NCI-H526 treated with DMSO at 0.1 percent for 48 hours (cell line): ENCODE data around the gene ACAA1.

Experiments used
- DNase-seq: peaks from one replicate; lab custom pipeline; 2025; lab: John Stamatoyannopoulos, UW

Gene ACAA1

DNA sequence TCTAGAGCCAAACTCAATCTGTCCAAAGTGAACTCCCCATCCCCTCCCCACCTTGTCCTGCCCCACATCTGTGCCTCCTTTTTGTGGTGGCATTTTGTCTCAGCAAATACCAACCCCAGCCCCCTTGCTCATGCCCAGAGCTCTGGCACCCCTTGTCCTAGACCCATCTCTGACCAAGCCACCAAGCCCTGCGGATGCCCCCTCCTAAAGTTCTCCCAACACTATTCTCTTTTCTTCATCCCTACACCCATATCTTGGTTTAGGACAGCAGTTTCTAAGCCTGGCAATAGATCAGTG lies 17.7 kb downstream of the ACAA1 start:
- DNase-seq: no peak

DNA sequence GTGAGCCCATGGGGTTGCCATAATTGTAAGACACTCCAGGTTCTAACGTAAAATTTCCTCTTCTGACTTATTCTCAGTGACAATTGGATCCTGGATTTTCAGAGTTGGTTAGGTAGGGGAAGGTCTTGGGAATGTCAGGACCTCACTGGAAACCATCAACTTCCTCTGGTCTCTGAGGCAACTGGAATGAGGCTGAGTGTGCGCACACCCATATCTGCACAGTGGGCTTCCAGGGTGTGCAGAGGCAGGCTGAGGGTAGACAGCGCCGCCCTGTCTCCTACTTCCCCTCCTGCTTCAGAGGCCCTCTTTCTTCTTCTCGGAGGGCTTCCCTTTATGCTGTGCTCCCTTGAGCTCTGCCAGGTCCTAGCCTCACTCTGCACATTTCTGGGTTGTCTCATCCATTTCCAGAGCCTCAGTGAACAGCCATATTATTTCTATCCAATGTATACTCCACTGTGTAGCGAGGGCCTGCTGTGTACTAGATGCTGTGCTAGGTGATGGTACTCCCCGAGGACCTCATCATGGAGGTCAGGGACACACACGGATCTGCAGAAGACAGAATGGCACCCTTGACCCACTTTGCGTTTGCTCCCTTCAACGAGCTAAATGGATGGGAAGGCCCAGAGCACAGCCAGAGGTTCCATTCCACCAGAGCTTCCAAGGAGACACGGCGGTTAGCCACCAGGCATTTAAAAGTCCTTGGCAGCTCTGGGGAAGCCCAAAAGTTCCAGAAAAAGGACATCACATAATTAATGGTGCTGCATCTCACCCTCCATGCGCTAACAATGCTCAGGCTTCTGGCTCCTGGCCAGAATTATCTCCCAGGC lies 18.3 kb downstream of the ACAA1 start:
- no peak for DNase-seq

- no peak for DNase-seq
Observed at GRCh38 chr3:38117748-38118420, 19.0 kb downstream of the ACAA1 start.

DNA sequence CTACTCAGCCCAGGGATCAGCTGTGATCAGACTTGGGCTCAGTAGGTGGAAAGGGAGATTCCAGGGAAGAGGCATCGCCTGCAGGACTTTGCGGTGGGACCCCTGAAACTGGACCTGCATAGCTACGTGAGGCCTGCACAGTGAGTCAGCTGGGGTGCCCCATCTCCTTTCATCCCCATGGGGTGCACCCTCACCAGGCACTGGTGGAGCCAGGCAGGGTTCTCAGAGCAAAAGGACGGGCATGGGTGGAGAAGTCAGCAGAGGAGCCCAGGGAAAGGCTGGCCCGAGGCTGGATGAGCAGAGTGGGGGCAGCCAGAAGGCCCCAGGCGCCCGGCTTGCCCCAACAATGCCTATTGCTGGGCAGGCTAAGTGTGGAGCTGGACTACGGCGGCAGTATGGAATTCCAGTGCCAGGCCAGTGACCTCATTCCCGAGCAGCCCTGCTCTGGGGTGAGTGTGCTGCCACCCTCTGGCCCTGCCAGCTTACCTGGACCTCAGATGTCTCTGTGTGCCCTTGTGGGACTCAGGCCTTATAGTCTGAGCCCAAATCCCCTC lies 19.7 kb downstream of the ACAA1 start:
- no peak for DNase-seq

DNA sequence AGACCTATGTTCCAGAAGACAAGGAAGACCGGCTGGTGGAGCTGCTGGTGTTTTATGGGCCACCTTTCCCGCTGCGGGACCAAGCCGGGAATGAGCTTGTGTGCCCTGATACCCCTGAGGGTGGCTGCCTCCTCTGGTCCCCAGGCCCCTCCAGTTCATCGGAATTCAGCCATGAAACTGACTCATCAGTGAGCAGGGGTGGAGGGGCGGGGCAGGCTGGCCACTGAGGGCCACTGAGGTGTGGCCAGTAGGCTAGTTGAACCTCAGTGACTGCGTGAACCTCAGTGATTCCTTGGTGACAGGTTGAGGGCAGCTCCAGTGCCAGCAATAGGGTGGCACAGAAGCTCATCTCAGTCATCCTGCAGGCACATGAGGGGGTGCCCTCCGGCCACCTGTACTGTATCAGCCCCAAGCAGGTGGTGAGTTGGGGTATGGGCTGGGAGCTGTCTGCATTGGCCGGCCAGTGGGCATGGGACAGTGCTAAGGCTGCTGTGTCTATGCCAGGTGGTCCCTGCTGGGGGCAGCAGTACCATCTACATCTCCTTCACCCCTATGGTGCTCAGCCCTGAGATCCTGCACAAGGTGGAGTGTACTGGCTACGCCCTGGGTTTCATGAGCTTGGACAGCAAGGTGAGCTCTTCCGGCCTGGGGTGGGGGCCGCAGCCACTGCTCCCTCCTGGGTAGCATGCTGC lies 20.3 kb downstream of the ACAA1 start:
- no peak for DNase-seq

- DNase-seq: no peak
Observed at GRCh38 chr3:38115645-38116427, 21.1 kb downstream of the ACAA1 start.

GRCh38 chr3:38114875-38115644 lies 21.9 kb downstream of the ACAA1 start:
- no peak for DNase-seq

- DNase-seq: no peak
Observed at GRCh38 chr3:38114052-38114874, 22.7 kb downstream of the ACAA1 start.

DNA sequence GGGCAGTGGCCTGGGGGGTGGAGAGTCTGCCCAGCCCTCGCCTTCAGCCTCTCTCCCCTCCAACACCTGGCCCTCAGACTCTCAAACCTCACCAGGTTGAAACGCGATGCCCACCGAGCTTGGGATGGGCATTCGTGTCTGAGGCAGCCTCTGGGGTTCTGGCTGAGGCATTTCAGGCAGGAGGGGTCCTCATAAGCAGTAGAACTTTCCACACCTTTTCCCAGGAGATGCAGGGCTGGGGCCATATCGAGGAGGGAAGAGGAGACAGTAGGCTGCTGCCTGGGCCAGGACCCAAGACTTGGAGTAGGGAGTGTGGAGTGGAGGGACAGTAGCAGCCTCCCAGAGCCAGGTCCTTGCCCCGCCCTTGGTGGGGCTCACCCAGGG lies 24.6 kb downstream of the ACAA1 start:
- no peak for DNase-seq

DNA sequence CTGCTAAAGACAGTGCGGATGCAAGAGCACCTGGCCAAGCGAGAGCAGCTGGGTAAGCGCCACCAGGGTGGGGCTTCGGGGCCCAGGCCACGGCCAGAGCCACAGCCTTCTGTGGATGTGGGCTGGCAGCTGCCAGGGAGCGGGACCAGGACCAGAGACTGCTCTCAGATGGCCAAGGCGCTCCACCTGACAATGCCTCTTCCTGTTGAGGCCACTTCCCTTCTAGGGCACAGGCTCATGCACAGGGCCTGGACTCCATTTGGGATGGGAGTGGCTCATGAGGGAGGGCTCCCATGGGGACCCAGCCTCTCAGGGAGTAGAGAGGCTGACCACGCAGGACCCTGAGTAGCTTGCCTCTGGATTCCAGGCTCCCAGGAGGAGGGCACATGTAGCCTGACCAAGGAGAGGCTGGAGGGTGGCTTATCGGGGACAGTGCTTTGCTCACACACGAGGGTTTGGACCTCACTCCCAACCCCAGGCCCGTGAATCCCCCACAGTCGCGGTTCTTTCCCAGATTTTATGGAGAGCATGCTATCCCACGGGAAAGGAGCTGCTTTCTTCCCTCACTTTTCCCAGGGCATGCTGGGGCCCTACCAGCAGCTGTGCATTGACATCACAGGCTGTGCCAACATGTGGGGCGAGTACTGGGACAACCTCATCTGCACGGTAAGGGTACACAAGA lies 25.1 kb downstream of the ACAA1 start:
- no peak for DNase-seq

- no peak for DNase-seq
Observed at GRCh38 chr3:38111201-38111600, 25.7 kb downstream of the ACAA1 start.

DNA sequence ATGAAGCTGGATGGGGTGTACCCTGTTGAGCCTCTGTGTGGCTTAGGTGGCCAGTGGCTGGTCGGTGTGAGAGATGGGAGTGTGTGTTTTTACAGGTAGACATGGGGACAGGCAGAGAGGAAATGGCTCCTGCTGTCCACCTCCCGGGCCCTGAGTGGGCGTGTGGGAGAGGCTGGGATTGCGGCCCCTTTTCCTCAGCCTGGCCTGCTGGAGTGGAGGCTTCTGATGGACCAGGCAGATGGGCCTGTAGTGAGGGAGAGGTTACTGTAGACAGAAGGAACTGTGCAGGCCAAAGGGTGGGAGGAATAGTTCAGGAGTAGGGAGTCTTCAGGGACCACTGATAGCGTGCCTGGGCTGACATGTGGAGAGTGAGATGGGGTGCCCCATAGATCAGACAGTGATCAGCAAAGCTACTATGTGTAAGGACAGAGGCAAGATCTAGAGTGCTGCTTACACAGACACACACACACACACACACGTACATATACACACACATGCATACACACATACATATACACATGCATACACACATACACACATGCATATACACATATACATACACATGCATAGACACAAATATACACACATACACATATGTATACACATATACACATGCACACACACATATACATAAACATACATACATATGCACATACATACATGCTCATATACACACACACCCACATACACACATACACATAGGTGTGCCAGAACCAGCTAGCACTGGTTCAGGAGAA lies 26.4 kb downstream of the ACAA1 start:
- no peak for DNase-seq

GRCh38 chr3:38109580-38110313 lies 27.2 kb downstream of the ACAA1 start:
- no peak for DNase-seq

DNA sequence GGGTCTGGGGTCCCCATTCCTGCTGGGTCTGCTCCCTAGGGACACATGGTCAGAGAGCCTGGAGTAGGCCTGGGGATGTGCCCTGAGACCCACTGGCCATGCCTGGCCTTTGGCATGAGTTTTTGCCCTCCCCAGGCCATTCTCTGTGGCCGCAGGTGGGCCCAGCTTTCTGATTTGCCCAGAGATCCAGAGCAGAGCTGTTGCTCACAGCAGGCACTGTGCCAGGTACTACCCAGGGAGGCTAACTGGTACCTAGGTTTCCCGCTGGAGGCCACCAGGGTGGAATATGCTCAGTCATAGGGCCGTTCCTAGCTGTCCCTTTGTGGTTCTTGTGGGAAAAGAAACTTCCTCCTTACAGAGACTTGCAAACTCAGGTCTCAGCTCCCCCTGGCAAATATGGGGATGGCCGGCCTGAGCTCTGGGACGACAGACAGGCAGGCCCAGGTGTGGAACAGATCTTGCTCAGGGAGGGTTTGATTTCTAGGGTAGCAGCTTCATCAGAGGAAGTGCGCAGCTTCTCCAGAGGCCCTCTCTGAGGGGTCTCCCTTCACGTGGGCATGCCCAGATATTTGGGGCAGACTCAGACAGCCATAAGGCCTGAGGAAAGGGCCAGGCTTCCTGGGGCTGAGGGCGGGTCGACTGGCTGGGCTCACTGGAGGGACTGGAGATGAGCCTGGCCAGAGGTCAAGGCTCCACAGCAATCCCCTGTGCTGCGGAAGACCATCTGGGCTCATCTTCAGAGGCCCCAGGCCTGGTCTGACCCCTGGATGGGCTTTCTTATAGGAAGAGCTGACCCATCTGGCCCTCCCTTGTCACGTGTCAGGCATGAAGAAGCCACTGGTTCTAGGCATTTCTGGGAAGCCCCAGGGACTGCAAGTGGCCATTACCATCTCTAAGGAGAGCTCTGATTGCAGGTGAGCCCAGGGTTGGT lies 28.0 kb downstream of the ACAA1 start:
- DNase-seq: no peak

GRCh38 chr3:38107911-38108648 lies 28.8 kb downstream of the ACAA1 start:
- DNase-seq: no peak

- no peak for DNase-seq
Observed at GRCh38 chr3:38105525-38105924, 31.4 kb downstream of the ACAA1 start.

GRCh38 chr3:38102444-38102814 lies 34.5 kb downstream of the ACAA1 start:
- DNase-seq: no peak
